PFSK-1 (cell line): ENCODE measurements around the gene PDZD2.

Source experiments
- FOXP2 ChIP-seq: optimal IDR thresholded peaks from 2 replicates; pipeline ENCODE3; 2011; ENCODE audit warnings: borderline replicate concordance, control low read depth, inconsistent platforms; ENCODE audit not compliant: insufficient read depth; ENCODE audit errors: extremely low read length, extremely low read depth
- POLR2AphosphoS5 ChIP-seq: IDR thresholded peaks from 2 replicates; pipeline ENCODE4 v1.6.1; 2012; ENCODE audit warnings: low read depth, mild to moderate bottlenecking, control low read depth, low read length, moderate library complexity
- SIN3A ChIP-seq: IDR thresholded peaks from 2 replicates; pipeline ENCODE4 v1.6.1; 2012; ENCODE audit warnings: mild to moderate bottlenecking, low read length, moderate library complexity, borderline replicate concordance; ENCODE audit not compliant: insufficient read depth
- TAF1 ChIP-seq: IDR thresholded peaks from 2 replicates; pipeline ENCODE4 v1.6.1; 2012; ENCODE audit warnings: low read length, control low read depth, borderline replicate concordance; ENCODE audit not compliant: insufficient read depth
- TF ChIP-seq, protein P1 (sequence below), 2 experiments: IDR thresholded peaks; 2 replicates each; pipeline versions ENCODE4 v1.6.1 to v1.8.0; 2011 to 2012; ENCODE audit warnings: low read depth in 2 of 2, low read length in 2 of 2, control low read depth in 1 of 2, inconsistent platforms in 1 of 2, mild to moderate bottlenecking in 1 of 2, moderate library complexity in 1 of 2; ENCODE audit not compliant: insufficient read depth in 1 of 2

The PDZD2 gene

GRCh38 chr5:31661257-31661656 is 22.3 kb downstream of the PDZD2 start:
- TF ChIP-seq SIN3A: no peak
- TF ChIP-seq FOXP2: no peak
- TF ChIP-seq, protein P1, sequence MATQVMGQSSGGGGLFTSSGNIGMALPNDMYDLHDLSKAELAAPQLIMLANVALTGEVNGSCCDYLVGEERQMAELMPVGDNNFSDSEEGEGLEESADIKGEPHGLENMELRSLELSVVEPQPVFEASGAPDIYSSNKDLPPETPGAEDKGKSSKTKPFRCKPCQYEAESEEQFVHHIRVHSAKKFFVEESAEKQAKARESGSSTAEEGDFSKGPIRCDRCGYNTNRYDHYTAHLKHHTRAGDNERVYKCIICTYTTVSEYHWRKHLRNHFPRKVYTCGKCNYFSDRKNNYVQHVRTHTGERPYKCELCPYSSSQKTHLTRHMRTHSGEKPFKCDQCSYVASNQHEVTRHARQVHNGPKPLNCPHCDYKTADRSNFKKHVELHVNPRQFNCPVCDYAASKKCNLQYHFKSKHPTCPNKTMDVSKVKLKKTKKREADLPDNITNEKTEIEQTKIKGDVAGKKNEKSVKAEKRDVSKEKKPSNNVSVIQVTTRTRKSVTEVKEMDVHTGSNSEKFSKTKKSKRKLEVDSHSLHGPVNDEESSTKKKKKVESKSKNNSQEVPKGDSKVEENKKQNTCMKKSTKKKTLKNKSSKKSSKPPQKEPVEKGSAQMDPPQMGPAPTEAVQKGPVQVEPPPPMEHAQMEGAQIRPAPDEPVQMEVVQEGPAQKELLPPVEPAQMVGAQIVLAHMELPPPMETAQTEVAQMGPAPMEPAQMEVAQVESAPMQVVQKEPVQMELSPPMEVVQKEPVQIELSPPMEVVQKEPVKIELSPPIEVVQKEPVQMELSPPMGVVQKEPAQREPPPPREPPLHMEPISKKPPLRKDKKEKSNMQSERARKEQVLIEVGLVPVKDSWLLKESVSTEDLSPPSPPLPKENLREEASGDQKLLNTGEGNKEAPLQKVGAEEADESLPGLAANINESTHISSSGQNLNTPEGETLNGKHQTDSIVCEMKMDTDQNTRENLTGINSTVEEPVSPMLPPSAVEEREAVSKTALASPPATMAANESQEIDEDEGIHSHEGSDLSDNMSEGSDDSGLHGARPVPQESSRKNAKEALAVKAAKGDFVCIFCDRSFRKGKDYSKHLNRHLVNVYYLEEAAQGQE (IDR thresholded peaks at IDR 0.05; ENCODE audit: insufficient read depth in 1 of 2, low read depth in 2 of 2, low read length in 2 of 2): no peak
- TF ChIP-seq TAF1: no peak
- TF ChIP-seq POLR2AphosphoS5: no peak

GRCh38 chr5:31663519-31663918 is 24.6 kb downstream of the PDZD2 start:
- TF ChIP-seq POLR2AphosphoS5 (no peak), FOXP2 (no peak), TAF1 (no peak), SIN3A (no peak)
- TF ChIP-seq, protein P1 (IDR thresholded peaks at IDR 0.05; ENCODE audit: insufficient read depth in 1 of 2, low read depth in 2 of 2, low read length in 2 of 2): no peak

- no peak for TF ChIP-seq TAF1
Measured at GRCh38 chr5:31664566-31664965, 25.6 kb downstream of the PDZD2 start.

DNA sequence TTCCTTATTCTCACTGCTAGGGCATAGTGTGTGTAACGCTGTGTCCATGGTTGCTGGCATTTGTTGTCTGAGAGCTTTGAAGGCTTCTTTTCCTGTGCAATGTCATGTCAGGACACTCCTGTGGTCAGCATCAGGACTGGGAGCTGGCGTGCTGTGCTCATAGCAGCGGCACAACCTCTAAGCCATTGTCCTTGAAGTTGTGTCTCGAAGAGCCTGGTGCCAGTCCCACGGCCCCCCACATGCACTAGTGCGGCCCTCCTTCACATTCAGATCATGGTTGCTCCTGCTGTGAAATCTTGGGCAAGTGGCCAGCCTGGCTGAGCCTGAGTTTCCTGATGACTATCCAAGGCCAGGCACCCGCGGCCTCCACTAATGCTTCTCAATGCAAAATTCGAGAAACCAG is 32.4 kb downstream of the PDZD2 start:
- TF ChIP-seq SIN3A (no peak), POLR2AphosphoS5 (no peak), FOXP2 (no peak), TAF1 (no peak)
- TF ChIP-seq, protein P1 (IDR thresholded peaks at IDR 0.05; ENCODE audit: insufficient read depth in 1 of 2, low read depth in 2 of 2, low read length in 2 of 2): no peak

DNA sequence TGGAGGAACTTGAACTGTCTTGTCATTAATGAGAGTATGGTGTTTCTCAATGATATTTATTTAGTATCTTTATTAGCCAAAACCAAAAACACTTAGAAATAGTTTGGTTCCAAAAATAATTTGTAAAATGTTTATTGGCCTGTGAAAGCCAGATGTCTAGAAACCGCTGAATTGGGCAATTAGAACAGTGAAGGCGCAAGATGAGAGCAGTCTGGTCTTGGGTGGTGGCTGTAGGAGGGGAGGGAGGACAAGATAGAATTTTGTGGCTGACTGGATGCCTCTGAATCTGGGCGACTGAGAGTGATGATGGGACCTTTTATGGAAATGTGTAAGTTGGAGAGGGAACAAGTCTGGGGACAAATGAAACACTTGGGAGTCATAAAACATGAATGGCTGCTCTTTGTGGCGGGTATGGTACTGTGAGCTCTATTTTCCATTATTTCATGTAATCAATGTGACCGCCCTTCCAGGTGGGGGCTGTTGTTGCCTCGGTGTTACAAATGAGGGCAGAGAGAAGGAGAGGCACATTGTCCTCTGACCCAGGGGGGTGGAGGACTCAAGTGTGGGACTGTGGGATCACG is 35.5 kb downstream of the PDZD2 start:
- TF ChIP-seq POLR2AphosphoS5 (no peak), SIN3A (no peak), TAF1 (no peak), FOXP2 (no peak)
- TF ChIP-seq, protein P1 (IDR thresholded peaks at IDR 0.05; ENCODE audit: insufficient read depth in 1 of 2, low read depth in 2 of 2, low read length in 2 of 2): no peak
